B cell (primary cell): ENCODE measurements around the gene IRF2BPL. TPM values are rescaled to one million over a fixed set of nuclear protein-coding genes. Genes with fewer than 3 reads are reported as not detected.

ENCODE experiments used
- ATAC-seq: fragments of 200-7000 bp; cut with Tn5 transposase; one replicate; pipeline ENCODE4 v1.10.0; 2021; ENCODE audit warnings: low read depth, mild to moderate bottlenecking, moderate number of reproducible peaks, moderate library complexity
- CTCF ChIA-PET: fragments of 350-600 bp; sonication (Branson Sonifier 250); formaldehyde crosslinking; loops from one replicate; lab custom pipeline; 2021; ENCODE audit warnings: antibody characterized with exemption, inconsistent platforms; lab: Charles Lee
- POLR2A ChIA-PET: fragments of 350-600 bp; sonication (Branson Sonifier 250); formaldehyde crosslinking; loops from one replicate; lab custom pipeline; 2021; ENCODE audit warnings: antibody characterized with exemption; lab: Charles Lee
- DNase-seq: peaks from one replicate; pipeline ENCODE4 v3.0.0; 2013
- H2AFZ ChIP-seq: 2 replicates; pipeline ENCODE4 v1.6.1; 2012; ENCODE audit warnings: mild to moderate bottlenecking, low read depth, low read length; ENCODE audit not compliant: insufficient read depth, poor library complexity, severe bottlenecking
- H3K27ac ChIP-seq, 2 donors: 1 replicate in 1 of 2; 2 replicates in 1 of 2; pipeline ENCODE4 v1.5.1; 2012 to 2013; ENCODE audit warnings: low read length in 2 of 2, mild to moderate bottlenecking in 2 of 2, moderate library complexity in 1 of 2
- H3K27me3 ChIP-seq, 4 experiments: fragments of 200-600 bp in 1 of 4; sonication (generic) in 1 of 4; replicated peaks in 1 of 4; 1 replicate in 2 of 4; 2 replicates in 2 of 4; pipeline versions ENCODE4 v1.6.1 to v1.7.0; 2013 to 2016; ENCODE audit warnings: low read length in 3 of 4, mild to moderate bottlenecking in 2 of 4, mixed read lengths in 1 of 4, moderate library complexity in 1 of 4; ENCODE audit not compliant: insufficient read depth in 4 of 4, control insufficient read depth in 3 of 4; ENCODE audit errors: control extremely low read depth in 1 of 4
- H3K36me3 ChIP-seq, 2 experiments: replicated peaks in 1 of 2; 1 replicate in 1 of 2; 2 replicates in 1 of 2; pipeline versions ENCODE4 v1.6.1 to v1.7.1; 2013; ENCODE audit warnings: low read length in 1 of 2; ENCODE audit not compliant: insufficient read depth in 2 of 2, control insufficient read depth in 1 of 2; ENCODE audit errors: control extremely low read depth in 1 of 2, extremely low read depth in 1 of 2
- H3K4me1 ChIP-seq, 2 donors: fragments of 200-600 bp in 1 of 2; sonication (generic) in 1 of 2; 1 replicate in 1 of 2; 2 replicates in 1 of 2; pipeline versions ENCODE4 v1.5.1 to v1.6.1; 2013 to 2017; ENCODE audit warnings: low read length in 2 of 2; ENCODE audit not compliant: control insufficient read depth in 2 of 2, insufficient read depth in 2 of 2
- H3K4me2 ChIP-seq: replicated peaks from 2 replicates; pipeline ENCODE3; 2012; ENCODE audit warnings: mild to moderate bottlenecking, low read depth, low read length; ENCODE audit not compliant: poor library complexity, severe bottlenecking
- H3K4me3 ChIP-seq, 5 experiments: fragments of 200-600 bp in 1 of 5; sonication (generic) in 1 of 5; 1 replicate in 3 of 5; 2 replicates in 2 of 5; pipeline versions ENCODE4 v1.5.1 to v1.7.0; 2011 to 2016; ENCODE audit warnings: low read length in 4 of 5, mild to moderate bottlenecking in 4 of 5, low read depth in 2 of 5, control low read depth in 1 of 5, moderate library complexity in 1 of 5; ENCODE audit not compliant: insufficient read depth in 1 of 5; ENCODE audit errors: control extremely low read depth in 1 of 5, extremely low read depth in 1 of 5
- H3K79me2 ChIP-seq: fragments of 200-600 bp; sonication (generic); one replicate; pipeline ENCODE4 v1.6.0; 2016; ENCODE audit warnings: low read length; ENCODE audit not compliant: control insufficient read depth, insufficient read depth
- H3K9ac ChIP-seq: fragments of 200-600 bp; sonication (generic); 2 replicates; pipeline ENCODE4 v1.6.1; 2017; ENCODE audit warnings: mild to moderate bottlenecking, low read length, moderate library complexity
- H3K9me3 ChIP-seq, 3 donors: one replicate each; pipeline versions ENCODE4 v1.6.1 to v1.7.1; 2013; ENCODE audit warnings: low read length in 2 of 3; ENCODE audit not compliant: control insufficient read depth in 2 of 3, insufficient read depth in 1 of 3; ENCODE audit errors: control extremely low read depth in 1 of 3
- H4K20me1 ChIP-seq: 2 replicates; pipeline ENCODE4 v1.6.0; 2012; ENCODE audit warnings: mild to moderate bottlenecking, low read length; ENCODE audit not compliant: insufficient read depth, control insufficient read depth, poor library complexity, severe bottlenecking
- H3K27ac Mint-ChIP-seq: one replicate; pipeline ENCODE4 v1.8.0; 2021; ENCODE audit warnings: mixed read lengths
- H3K27me3 Mint-ChIP-seq: one replicate; pipeline ENCODE4 v1.8.0; 2021; ENCODE audit warnings: mixed read lengths
- H3K4me1 Mint-ChIP-seq: one replicate; pipeline ENCODE4 v1.8.0; 2021; ENCODE audit warnings: mixed read lengths
- H3K4me3 Mint-ChIP-seq: one replicate; pipeline ENCODE4 v1.8.0; 2021; ENCODE audit warnings: mixed read lengths
- H3K9me3 Mint-ChIP-seq: one replicate; pipeline ENCODE4 v1.8.0; 2022; ENCODE audit warnings: mixed read lengths; ENCODE audit not compliant: insufficient read depth
- EZH2 ChIP-seq: IDR thresholded peaks from 2 replicates; pipeline ENCODE4 v1.6.1; 2012; ENCODE audit warnings: borderline replicate concordance, low read depth, mild to moderate bottlenecking, moderate library complexity, low read length; ENCODE audit not compliant: insufficient read depth, poor library complexity, severe bottlenecking
- WGBS: methylation state at CpG from one replicate; pipeline ENCODE4 v1.1.5; 2013; ENCODE audit warnings: missing lambda C conversion rate; ENCODE audit not compliant: insufficient coverage; 5-methylcytosine and 5-hydroxymethylcytosine counted together
- intact Hi-C: fragments of 100-400 bp; cut with micrococcal nuclease; formaldehyde crosslinking; loops from one replicate; pipeline ENCODE4 v1.10.0; 2022
- polyA plus RNA-seq: library from polyadenylated mRNA; depleted of rRNA; stranded (reverse); fragments of >200 nt; gene quantifications from 2 replicates; pipeline ENCODE4 v1.2.3, GENCODE V29; 2012
- total RNA-seq, 2 donors: library from RNA; stranded (reverse); fragments of 120-200 nt in 1 of 2; gene quantifications; 1 replicate in 1 of 2; 2 replicates in 1 of 2; pipeline versions ENCODE4 v1.2.3 to v1.2.4, GENCODE V29; 2013 to 2022
- TF ChIP-seq, protein P1 (sequence below): fragments of 200-600 bp; IDR thresholded peaks from one replicate; pipeline ENCODE4 v1.8.0; 2022; ENCODE audit warnings: antibody characterized with exemption, mild to moderate bottlenecking

The IRF2BPL gene
- total and polyA plus RNA-seq, 2 donors (not counting 1 experiment from before 2014, with no cell fraction given): 27.9 to 34.0 TPM

DNA sequence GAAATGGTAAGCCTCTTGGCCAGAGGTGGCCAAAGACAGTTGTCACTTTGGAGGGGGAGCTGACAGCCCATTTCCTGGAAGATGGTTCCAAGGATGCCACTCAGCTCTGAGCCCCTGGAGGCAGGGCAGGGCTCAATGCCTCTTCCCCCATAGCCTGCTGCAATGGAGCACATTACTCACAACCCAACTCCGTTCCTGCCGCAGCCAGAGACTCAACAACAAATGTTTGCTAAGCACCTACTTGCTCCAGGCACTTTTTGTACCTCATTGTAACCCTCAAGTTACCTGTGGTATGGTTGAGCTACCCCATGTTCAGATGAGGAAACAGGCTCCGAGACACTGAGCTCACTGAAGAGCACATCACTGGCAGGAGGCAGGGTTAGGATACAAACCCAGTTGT, 19.5 kb downstream of the IRF2BPL start:
- H3K27me3 Mint-ChIP-seq: peaks cover 6% of the 10 kb centered on the region
- Histone ChIP-seq H3K9me3 (no peaks in the 10 kb centered on the region), H3K27ac (no peak overlapping the region), H3K79me2 (no peaks in the 10 kb centered on the region), H3K4me3 (no peak overlapping the region), H4K20me1 (no peaks in the 10 kb centered on the region), H3K4me2 (no peak overlapping the region), H3K9ac (no peak overlapping the region), H2AFZ (no peak overlapping the region), H3K36me3 (no peaks in the 10 kb centered on the region), H3K27me3 (no peaks in the 10 kb centered on the region), H3K4me1 (no peaks in the 10 kb centered on the region)
- H3K4me3 Mint-ChIP-seq: no peak overlapping the region
- CTCF ChIA-PET: interaction anchor here (0.9 to 1.8 kb wide), 4 partner anchors 20 to 96 kb away, joined by 3 to 5 read pairs (median 4); no protein-coding TSS in a partner anchor
- peaks cover 6% of the 10 kb centered on the region for H3K4me1 Mint-ChIP-seq
- POLR2A ChIA-PET: interaction anchor here (0.6 to 1.6 kb wide), 2 partner anchors 9 to 52 kb away, joined by 3 read pairs; no protein-coding TSS in a partner anchor
- intact Hi-C loops: no loop called here
- DNase-seq (no peak), ATAC-seq (no peak)
- TF ChIP-seq, protein P1, sequence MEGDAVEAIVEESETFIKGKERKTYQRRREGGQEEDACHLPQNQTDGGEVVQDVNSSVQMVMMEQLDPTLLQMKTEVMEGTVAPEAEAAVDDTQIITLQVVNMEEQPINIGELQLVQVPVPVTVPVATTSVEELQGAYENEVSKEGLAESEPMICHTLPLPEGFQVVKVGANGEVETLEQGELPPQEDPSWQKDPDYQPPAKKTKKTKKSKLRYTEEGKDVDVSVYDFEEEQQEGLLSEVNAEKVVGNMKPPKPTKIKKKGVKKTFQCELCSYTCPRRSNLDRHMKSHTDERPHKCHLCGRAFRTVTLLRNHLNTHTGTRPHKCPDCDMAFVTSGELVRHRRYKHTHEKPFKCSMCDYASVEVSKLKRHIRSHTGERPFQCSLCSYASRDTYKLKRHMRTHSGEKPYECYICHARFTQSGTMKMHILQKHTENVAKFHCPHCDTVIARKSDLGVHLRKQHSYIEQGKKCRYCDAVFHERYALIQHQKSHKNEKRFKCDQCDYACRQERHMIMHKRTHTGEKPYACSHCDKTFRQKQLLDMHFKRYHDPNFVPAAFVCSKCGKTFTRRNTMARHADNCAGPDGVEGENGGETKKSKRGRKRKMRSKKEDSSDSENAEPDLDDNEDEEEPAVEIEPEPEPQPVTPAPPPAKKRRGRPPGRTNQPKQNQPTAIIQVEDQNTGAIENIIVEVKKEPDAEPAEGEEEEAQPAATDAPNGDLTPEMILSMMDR: no peak
- no peak for TF ChIP-seq EZH2
- WGBS: 94% methylated on average over 2 of the region's 3 CpGs
- no peak overlapping the region for H3K27ac Mint-ChIP-seq
- H3K9me3 Mint-ChIP-seq: no peaks in the 10 kb centered on the region

DNA sequence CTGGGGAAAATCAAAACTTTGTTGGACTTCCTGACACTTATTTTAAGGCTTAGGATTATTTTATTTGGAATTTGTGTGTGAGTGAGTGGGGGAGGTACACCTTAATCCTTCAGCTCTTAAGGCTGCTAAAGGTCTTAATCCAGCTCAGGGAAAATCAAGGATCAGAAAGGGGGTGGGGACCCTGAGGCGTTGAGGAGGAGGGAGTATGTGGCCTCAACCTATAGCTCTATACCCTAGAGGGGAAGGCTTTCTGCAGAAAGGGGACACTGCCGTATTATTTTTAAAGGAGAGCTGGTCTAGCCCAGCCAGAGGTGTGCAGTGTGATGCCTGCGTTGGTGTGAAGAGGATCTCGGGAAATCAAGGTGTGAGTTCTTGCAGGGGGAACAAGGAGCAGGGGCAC, 20.0 kb downstream of the IRF2BPL start:
- DNase-seq: no peak
- H3K9ac ChIP-seq: no peak overlapping the region
- H3K9me3 ChIP-seq: no peaks in the 10 kb centered on the region
- H3K27me3 Mint-ChIP-seq: peaks cover 6% of the 10 kb centered on the region
- WGBS: 89% methylated on average over 2 of the region's 4 CpGs
- H3K4me2 ChIP-seq: no peak overlapping the region
- no peaks in the 10 kb centered on the region for H4K20me1 ChIP-seq
- no peak overlapping the region for H3K4me3 Mint-ChIP-seq
- CTCF ChIA-PET: interaction anchor here (0.9 to 1.4 kb wide), 3 partner anchors 20 to 61 kb away, joined by 3 to 5 read pairs (median 4); no protein-coding TSS in a partner anchor
- H3K27ac Mint-ChIP-seq: no peak overlapping the region
- intact Hi-C loops: no loop called here
- H3K4me3 ChIP-seq: no peak overlapping the region
- no peaks in the 10 kb centered on the region for H3K36me3 ChIP-seq
- no peak overlapping the region for H3K27ac ChIP-seq
- peaks cover 6% of the 10 kb centered on the region for H3K4me1 Mint-ChIP-seq
- H3K4me1 ChIP-seq: no peaks in the 10 kb centered on the region
- no peaks in the 10 kb centered on the region for H3K27me3 ChIP-seq
- no peak overlapping the region for H2AFZ ChIP-seq
- TF ChIP-seq EZH2: no peak
- TF ChIP-seq, protein P1: no peak
- no peaks in the 10 kb centered on the region for H3K79me2 ChIP-seq
- no peak for ATAC-seq
- POLR2A ChIA-PET: interaction anchor here (0.6 to 1.6 kb wide), 2 partner anchors 8 to 52 kb away, joined by 3 read pairs; no protein-coding TSS in a partner anchor
- no peaks in the 10 kb centered on the region for H3K9me3 Mint-ChIP-seq
